GM19238 (cell line): ENCODE results near the gene AGPAT2.

Experiments used
- DNase-seq: peaks from one replicate; pipeline ENCODE4 v3.0.0; 2011; ENCODE audit warnings: low spot score; ENCODE audit not compliant: insufficient read length

AGPAT2 gene

GRCh38 chr9:136688274-136689107 is 1.2 kb upstream of the AGPAT2 start:
- DNase-seq: no peak

GRCh38 chr9:136687721-136688223 is 515 bp upstream of the AGPAT2 start:
- no peak for DNase-seq

GRCh38 chr9:136686534-136686793 is 793 bp downstream of the AGPAT2 start:
- DNase-seq: no peak

- no peak for DNase-seq
Observed at GRCh38 chr9:136685790-136686533, 1.3 kb downstream of the AGPAT2 start.

- DNase-seq: no peak
Observed at GRCh38 chr9:136685216-136685615, 2.0 kb downstream of the AGPAT2 start.

- no peak for DNase-seq
Observed at GRCh38 chr9:136684799-136685198, 2.5 kb downstream of the AGPAT2 start.

GRCh38 chr9:136684339-136684738 is 2.9 kb downstream of the AGPAT2 start:
- no peak for DNase-seq

GRCh38 chr9:136683755-136684154 is 3.5 kb downstream of the AGPAT2 start:
- DNase-seq: no peak

- DNase-seq: no peak
Observed at GRCh38 chr9:136683173-136683745, 4.0 kb downstream of the AGPAT2 start.

GRCh38 chr9:136682710-136683109 is 4.5 kb downstream of the AGPAT2 start:
- no peak for DNase-seq

- no peak for DNase-seq
Observed at GRCh38 chr9:136681945-136682699, 5.1 kb downstream of the AGPAT2 start.

- no peak for DNase-seq
Observed at GRCh38 chr9:136681029-136681428, 6.2 kb downstream of the AGPAT2 start.

- DNase-seq: no peak
Observed at GRCh38 chr9:136679431-136679941, 7.8 kb downstream of the AGPAT2 start.

- no peak for DNase-seq
Observed at GRCh38 chr9:136678624-136679023, 8.6 kb downstream of the AGPAT2 start.

- DNase-seq: no peak
Observed at GRCh38 chr9:136678034-136678433, 9.2 kb downstream of the AGPAT2 start.

- no peak for DNase-seq
Observed at GRCh38 chr9:136676920-136677686, 10.2 kb downstream of the AGPAT2 start.

GRCh38 chr9:136676297-136676794 is 10.9 kb downstream of the AGPAT2 start:
- no peak for DNase-seq

GRCh38 chr9:136675477-136676296 is 11.6 kb downstream of the AGPAT2 start:
- no peak for DNase-seq

- DNase-seq: no peak
Observed at GRCh38 chr9:136674786-136675349, 12.4 kb downstream of the AGPAT2 start.
